ENCODE measurements around the gene BANP.
"Not testable (repeated sequence)": the region's sequence is repeated elsewhere in the genome, so short reads cannot be mapped to it uniquely, and the experiment has no call there.

The BANP gene

DNA sequence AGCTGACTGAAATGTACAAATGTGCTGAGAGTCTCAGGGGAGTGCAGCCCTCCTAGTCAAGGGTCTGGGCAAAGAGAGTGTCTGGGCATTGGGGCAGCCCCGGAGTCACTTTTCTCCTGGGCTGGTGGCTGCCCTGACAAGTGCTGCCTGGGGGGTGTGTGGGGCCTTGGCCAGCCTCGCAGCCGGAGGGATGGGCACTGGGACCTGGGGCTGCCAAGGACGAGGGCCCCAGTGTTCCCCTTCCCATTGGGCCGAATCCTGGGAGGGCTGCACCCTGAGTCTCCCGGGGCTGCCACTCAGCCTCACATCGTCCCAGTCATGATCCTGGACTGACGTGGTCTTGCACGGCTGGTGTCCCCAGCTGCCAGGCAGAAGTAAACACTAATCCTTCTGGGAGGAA lies 132.3 kb downstream of the BANP start:
- no peak overlapping the region for H3K4me3 ChIP-seq (ENCODE audit: control insufficient read depth, low read depth, low read length)
- DNase-seq (ENCODE audit: low read depth): no peak
- TF ChIP-seq, protein P1, sequence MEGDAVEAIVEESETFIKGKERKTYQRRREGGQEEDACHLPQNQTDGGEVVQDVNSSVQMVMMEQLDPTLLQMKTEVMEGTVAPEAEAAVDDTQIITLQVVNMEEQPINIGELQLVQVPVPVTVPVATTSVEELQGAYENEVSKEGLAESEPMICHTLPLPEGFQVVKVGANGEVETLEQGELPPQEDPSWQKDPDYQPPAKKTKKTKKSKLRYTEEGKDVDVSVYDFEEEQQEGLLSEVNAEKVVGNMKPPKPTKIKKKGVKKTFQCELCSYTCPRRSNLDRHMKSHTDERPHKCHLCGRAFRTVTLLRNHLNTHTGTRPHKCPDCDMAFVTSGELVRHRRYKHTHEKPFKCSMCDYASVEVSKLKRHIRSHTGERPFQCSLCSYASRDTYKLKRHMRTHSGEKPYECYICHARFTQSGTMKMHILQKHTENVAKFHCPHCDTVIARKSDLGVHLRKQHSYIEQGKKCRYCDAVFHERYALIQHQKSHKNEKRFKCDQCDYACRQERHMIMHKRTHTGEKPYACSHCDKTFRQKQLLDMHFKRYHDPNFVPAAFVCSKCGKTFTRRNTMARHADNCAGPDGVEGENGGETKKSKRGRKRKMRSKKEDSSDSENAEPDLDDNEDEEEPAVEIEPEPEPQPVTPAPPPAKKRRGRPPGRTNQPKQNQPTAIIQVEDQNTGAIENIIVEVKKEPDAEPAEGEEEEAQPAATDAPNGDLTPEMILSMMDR (IDR thresholded peaks at IDR 0.05; ENCODE audit: control insufficient read depth, insufficient read depth, low read depth, low read length, missing control alignments): no peak

GRCh38 chr16:88084881-88085280 lies 133.6 kb downstream of the BANP start:
- H3K4me3 ChIP-seq (ENCODE audit: control insufficient read depth, low read depth, low read length): no peak overlapping the region
- TF ChIP-seq, protein P1 (IDR thresholded peaks at IDR 0.05; ENCODE audit: control insufficient read depth, insufficient read depth, low read depth, low read length, missing control alignments): no peak
- DNase-seq (ENCODE audit: low read depth): no peak

- TF ChIP-seq, protein P1 (IDR thresholded peaks at IDR 0.05; ENCODE audit: control insufficient read depth, insufficient read depth, low read depth, low read length, missing control alignments): no peak
- no peak overlapping the region for H3K4me3 ChIP-seq (ENCODE audit: control insufficient read depth, low read depth, low read length)
- DNase-seq (ENCODE audit: low read depth): no peak
Measured at GRCh38 chr16:88086571-88087516, 135.6 kb downstream of the BANP start.

DNA sequence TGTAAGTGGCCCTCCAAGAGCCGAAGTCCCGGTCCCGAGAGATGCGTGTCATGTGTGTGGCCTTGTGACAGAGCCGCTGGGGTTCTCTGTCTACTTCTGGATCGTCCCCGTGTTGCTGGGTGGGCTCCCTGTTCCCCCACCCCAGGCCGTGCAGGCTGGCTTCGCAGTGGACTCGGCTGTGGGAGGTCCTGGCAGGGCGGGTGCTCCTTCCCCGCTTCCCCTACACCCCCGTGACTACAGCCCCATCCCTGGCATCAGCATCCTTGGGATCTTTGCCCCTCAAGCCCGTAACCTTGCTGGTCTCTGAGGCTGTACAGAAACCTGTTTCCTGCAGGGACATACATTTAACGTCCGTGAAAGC lies 136.3 kb downstream of the BANP start:
- no peak for DNase-seq (ENCODE audit: low read depth)
- H3K4me3 ChIP-seq (ENCODE audit: control insufficient read depth, low read depth, low read length): no peak overlapping the region
- TF ChIP-seq, protein P1 (IDR thresholded peaks at IDR 0.05; ENCODE audit: control insufficient read depth, insufficient read depth, low read depth, low read length, missing control alignments): no peak

- DNase-seq (ENCODE audit: low read depth): no peak
- TF ChIP-seq, protein P1 (IDR thresholded peaks at IDR 0.05; ENCODE audit: control insufficient read depth, insufficient read depth, low read depth, low read length, missing control alignments): no peak
- H3K4me3 ChIP-seq (ENCODE audit: control insufficient read depth, low read depth, low read length): no peak overlapping the region
Measured at GRCh38 chr16:88088161-88088581, 136.9 kb downstream of the BANP start.

DNA sequence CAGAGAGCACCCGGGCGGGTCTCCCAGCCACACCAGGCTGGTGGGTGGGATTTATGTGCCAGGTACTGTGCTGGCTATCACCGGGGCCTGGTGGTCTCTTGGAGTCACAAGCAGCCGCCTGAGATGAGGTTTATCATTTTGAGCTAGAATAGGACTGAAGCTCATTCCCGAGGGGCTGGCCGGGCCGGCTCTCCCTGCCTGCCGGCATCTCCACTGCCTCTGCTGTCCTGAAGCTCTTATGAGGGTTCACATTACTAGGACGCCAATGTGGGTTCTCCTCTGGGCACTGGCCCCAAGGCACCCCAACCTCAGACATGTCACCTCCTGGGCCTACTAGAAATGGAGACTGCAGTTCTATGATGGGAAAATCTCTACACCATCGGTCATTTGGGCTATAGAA lies 137.4 kb downstream of the BANP start:
- DNase-seq (ENCODE audit: low read depth); H3K4me3 ChIP-seq (ENCODE audit: control insufficient read depth, low read depth, low read length): not testable (repeated sequence)

DNA sequence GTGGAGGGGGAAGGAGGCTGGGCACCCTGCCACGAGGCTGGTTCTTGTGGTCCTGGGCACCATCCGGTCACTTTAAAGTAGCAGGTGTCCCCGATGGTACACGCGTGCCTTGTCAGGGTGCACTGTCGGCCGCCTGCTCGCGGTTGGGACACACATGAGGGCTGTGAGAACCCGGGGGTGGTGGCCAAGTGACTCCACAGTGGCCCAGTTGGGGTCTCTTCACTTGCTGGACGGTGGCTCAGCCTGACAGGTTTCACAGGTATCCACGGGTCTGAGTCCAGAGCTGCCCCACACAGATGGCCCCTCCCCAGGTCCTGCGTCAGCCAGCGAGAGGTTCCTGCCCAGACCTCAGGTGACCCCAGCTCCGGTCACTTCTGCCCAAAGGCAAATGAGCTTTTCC lies 137.8 kb downstream of the BANP start:
- DNase-seq (ENCODE audit: low read depth); H3K4me3 ChIP-seq (ENCODE audit: control insufficient read depth, low read depth, low read length): not testable (repeated sequence)

DNA sequence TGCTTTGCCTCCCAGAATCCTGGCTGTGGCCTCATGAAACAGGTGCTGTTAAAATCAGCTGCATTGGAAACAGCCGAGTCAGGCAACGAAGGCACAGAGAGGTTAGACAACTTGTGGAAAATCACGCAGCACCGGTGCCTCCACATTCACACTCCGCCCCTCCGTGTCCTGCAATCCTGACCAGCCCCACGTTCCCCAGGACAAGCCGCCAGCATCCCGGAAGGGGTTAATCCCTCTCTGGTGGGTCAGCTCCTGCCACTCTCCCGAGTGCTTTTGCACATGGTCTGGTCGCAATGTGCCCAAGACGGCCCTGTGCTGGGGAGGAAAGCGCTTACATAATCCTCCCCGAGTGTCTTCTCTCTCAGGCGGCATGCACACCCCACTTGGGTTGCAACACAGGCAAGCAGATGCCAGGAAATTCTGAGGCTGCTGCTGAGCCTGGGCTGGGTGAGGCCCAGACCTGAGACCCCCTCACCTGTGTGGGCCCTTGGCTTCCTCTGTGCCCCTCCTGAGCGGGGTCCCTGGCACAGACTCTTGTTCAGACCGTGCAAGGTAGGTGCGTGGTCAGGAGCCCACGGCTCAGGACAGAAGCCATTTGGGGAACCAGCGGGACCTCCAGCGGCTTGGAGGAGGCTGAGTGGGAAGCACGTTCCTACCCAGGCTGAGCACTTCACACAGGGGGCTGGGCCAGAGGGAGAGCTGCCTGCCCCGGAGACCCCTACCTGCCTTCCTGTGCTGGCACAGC lies 138.6 kb downstream of the BANP start:
- not testable (repeated sequence) for H3K4me3 ChIP-seq (ENCODE audit: control insufficient read depth, low read depth, low read length)
- peak; percentile 7 for DNase-seq (ENCODE audit: low read depth)

DNA sequence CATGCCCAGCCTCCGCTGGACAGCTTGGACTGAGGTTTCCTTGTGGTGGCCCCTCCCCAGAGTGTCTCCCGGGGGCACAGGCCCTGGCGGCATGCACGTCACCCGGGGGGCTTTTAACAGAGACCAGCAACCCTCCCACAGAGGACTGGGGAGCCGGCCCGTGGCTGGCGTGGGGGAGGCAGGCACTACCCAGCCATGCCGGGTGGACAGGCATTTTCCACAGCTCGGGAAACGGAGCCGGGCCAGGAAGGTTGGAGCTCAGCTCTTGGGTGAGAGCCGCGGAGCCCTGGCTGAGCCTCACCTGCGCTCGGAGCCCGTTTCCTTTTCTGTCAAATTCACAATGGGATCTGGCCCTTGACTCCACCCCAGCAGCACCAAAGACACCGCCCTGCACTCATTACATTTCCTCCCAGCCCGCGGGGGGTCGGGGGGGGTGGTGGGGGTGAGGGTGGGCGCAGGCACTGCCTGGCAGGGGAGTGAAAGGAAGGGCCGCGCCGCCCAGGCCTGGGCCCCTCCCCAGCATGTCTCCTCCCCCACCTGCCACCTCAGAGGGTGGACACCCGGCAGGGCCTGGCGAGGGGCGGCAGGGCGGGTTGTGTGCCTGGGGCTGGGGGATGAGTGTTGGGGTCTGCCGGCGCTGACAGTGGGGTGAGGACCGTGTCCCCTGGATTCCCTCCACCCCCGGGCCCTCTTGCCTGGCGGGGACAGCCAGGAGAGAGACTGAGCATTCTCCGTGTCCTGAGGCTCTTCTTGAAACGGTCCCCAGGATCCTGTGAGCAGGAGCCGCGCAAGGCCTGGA lies 139.3 kb downstream of the BANP start:
- not testable (repeated sequence) for H3K4me3 ChIP-seq (ENCODE audit: control insufficient read depth, low read depth, low read length); DNase-seq (ENCODE audit: low read depth)

- DNase-seq (ENCODE audit: low read depth); H3K4me3 ChIP-seq (ENCODE audit: control insufficient read depth, low read depth, low read length): not testable (repeated sequence)
Measured at GRCh38 chr16:88091221-88091971, 140.2 kb downstream of the BANP start.
